GM18520 (cell line): ENCODE measurements around the gene TMEM179.

Experiments used
- ATAC-seq: cut with Tn5 transposase; IDR thresholded peaks from one replicate; pipeline ENCODE4 v1.9.1; 2021; ENCODE audit not compliant: unreplicated experiment

The TMEM179 gene

GRCh38 chr14:104600141-104600643 lies 4.4 kb downstream of the TMEM179 start:
- ATAC-seq, result no peak

GRCh38 chr14:104599446-104599845 lies 5.1 kb downstream of the TMEM179 start:
- ATAC-seq, result no peak

GRCh38 chr14:104598910-104599273 lies 5.7 kb downstream of the TMEM179 start:
- no peak for ATAC-seq

- no peak for ATAC-seq
Observed at GRCh38 chr14:104598039-104598909, 6.3 kb downstream of the TMEM179 start.

GRCh38 chr14:104597576-104597975 lies 7.0 kb downstream of the TMEM179 start:
- no peak for ATAC-seq

GRCh38 chr14:104596927-104597351 lies 7.6 kb downstream of the TMEM179 start:
- ATAC-seq, result no peak

- ATAC-seq, result no peak
Observed at GRCh38 chr14:104596451-104596918, 8.1 kb downstream of the TMEM179 start.

GRCh38 chr14:104595911-104596450 lies 8.6 kb downstream of the TMEM179 start:
- ATAC-seq, result no peak

- no peak for ATAC-seq
Observed at GRCh38 chr14:104595116-104595675, 9.4 kb downstream of the TMEM179 start.

GRCh38 chr14:104594310-104595046 lies 10.1 kb downstream of the TMEM179 start:
- no peak for ATAC-seq

- no peak for ATAC-seq
Observed at GRCh38 chr14:104593710-104594136, 10.8 kb downstream of the TMEM179 start.

GRCh38 chr14:104593241-104593701 lies 11.3 kb downstream of the TMEM179 start:
- no peak for ATAC-seq

- ATAC-seq, result no peak
Observed at GRCh38 chr14:104592785-104593184, 11.8 kb downstream of the TMEM179 start.

- no peak for ATAC-seq
Observed at GRCh38 chr14:104592292-104592672, 12.3 kb downstream of the TMEM179 start.

GRCh38 chr14:104591506-104592291 lies 12.9 kb downstream of the TMEM179 start:
- no peak for ATAC-seq

GRCh38 chr14:104591031-104591430 lies 13.5 kb downstream of the TMEM179 start:
- ATAC-seq, result no peak

- no peak for ATAC-seq
Observed at GRCh38 chr14:104590240-104590965, 14.2 kb downstream of the TMEM179 start.

- no peak for ATAC-seq
Observed at GRCh38 chr14:104589338-104590195, 15.0 kb downstream of the TMEM179 start.
